HG02642 (cell line): Measurements from ENCODE around the gene KDM3B.
"Not testable (repeated sequence)": the region's sequence is repeated elsewhere in the genome, so short reads cannot be mapped to it uniquely, and the experiment has no call there.

Experiments
- ATAC-seq: cut with Tn5 transposase; IDR thresholded peaks from one replicate; pipeline ENCODE4 v1.9.1; 2021; ENCODE audit warnings: mild to moderate bottlenecking; ENCODE audit not compliant: unreplicated experiment, poor library complexity

Gene KDM3B

DNA sequence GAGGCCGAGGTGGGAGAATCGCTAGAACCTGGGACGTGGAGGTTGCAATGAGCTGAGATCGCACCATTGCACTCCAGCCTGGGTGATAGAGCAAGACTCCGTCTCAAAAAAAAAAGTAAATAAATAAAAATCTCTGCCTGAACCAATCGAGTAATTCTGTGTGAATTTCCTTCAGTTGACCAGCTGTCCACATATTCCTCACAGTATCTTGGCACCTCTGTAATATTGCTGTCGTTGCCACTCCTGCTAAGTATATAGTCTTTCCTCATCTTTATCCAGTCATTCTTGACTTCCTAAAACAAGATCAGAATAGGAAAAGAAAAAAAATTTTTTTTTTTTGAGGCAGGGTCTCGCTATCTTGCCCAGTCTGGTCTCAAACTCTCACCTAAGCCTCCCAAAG, 29.9 kb downstream of the KDM3B start:
- no peak for ATAC-seq

- no peak for ATAC-seq
Measured at GRCh38 chr5:138385660-138386059, 33.2 kb downstream of the KDM3B start.

- ATAC-seq: no peak
Measured at GRCh38 chr5:138386290-138386689, 33.8 kb downstream of the KDM3B start.

GRCh38 chr5:138389332-138389731, 36.8 kb downstream of the KDM3B start:
- ATAC-seq: no peak

- not testable (repeated sequence) for ATAC-seq
Measured at GRCh38 chr5:138389911-138390310, 37.4 kb downstream of the KDM3B start.

DNA sequence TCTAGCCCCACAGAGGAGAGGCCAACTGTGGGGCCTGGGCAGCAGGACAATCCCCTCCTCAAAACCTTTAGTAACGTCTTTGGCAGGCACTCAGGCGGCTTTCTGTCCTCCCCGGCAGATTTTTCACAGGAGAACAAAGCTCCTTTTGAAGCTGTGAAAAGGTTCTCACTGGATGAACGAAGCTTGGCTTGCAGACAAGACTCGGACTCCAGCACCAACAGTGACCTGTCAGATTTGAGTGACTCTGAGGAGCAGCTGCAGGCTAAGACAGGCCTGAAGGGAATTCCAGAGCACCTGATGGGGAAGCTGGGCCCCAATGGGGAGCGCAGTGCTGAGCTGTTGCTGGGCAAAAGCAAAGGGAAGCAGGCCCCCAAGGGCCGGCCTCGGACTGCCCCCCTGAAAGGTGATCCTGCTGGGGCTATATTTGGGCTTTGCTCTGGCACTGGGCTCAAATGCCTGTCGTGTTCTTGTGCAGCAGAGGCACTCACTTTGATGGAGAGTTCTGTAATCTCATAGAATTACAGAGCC, 39.4 kb downstream of the KDM3B start:
- no peak for ATAC-seq

DNA sequence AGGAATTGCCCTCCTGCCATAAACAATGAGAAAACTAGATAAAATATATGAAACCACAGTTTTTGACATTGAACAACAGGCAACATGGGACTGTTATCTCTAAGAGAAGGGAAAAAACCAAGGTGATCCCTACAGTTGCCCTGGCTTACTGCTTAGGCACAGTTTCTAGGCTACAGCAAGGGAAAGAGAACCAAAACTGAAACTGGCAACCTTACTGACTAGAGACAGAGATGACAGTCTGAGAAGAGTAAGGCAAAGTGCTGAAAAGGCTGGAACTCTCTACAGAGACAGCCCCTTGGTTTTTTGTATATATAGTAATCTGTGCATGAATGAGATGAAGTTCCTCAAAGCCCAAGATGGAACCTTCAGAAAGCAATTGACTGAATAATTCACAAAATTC, 50.2 kb downstream of the KDM3B start:
- peak; percentile 64 for ATAC-seq

DNA sequence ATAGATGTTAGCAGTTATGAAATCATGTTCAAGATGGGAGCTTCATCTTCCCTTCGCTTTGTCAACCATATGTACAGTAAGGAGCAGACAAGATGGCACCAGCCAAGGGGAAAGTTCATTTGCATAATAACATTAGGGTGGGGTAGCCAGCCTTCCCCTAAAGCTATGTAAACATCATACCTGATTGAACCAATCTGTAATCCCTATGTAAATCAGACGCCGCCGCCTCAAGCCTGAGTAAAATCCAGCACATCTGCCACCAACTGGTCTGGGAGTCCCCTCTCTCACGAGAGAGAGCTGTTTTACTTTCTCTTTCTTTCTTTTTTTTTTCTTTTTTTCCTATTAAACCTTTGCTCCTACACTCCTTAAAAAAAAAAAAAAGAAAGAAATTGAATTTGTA, 55.5 kb downstream of the KDM3B start:
- ATAC-seq: peak; percentile 76

DNA sequence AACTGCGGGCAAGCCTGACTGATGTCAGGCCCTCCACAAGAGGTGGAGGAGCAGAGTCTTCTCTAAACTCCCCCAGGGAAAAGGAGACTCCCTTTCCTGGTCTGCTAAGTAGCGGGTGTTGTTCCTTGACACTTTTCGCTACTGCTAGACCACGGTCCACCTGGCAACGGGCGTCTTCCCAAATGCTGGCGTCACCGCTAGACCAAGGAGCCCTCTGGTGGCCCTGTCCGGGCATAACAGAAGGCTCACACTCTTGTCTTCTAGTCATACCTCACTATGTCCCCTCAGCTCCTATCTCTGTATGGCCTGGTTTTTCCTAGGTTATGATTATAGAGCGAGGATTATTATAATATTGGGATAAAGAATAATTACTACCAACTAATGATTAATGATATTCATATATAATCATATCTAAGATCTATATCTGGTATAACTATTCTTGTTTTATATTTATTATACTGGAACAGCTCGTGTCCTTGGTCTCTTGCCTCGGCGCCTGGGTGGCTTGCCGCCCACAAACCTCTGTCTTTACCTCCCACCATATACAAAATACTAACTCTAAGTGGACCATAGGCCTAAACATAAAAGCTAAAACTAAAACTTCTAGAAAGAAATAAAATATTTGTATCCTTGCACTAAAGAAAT, 58.6 kb downstream of the KDM3B start:
- not testable (repeated sequence) for ATAC-seq

DNA sequence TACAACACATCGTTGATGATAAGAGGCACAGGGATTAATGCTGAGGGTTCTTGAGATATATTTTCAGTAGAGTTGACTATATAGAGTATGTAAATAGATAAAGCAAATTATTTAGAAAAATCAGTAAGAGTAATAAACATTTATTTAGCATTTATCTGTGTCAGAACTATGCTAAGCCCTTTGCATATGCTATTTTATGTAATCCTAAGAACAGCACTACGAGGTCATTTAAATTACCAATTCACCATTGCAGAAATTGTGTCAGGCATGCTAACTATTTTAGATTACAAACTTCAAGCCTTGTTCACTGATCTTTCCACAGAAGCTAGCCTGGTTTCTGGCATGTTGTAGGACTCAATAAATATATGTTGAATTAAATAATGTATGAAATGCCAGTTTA, 66.0 kb downstream of the KDM3B start:
- no peak for ATAC-seq

DNA sequence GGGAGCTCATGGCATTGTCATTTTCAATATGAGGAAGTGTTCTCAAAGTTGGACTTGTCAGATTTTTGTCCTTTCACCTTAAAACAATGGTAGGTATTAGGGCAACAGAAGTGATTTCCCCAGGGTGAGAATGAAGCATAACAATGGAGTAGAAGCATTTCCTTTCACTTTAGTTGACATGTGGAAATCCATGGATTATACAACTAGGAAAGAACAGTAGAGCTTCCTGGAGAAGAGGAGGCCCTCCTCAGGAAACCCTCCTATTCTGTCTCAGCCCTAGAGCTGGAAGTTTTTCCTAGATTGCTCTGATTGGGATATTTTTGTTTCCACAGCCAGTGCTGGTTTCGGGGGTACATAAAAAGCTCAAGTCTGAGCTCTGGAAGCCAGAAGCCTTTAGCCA, 72.6 kb downstream of the KDM3B start:
- no peak for ATAC-seq

DNA sequence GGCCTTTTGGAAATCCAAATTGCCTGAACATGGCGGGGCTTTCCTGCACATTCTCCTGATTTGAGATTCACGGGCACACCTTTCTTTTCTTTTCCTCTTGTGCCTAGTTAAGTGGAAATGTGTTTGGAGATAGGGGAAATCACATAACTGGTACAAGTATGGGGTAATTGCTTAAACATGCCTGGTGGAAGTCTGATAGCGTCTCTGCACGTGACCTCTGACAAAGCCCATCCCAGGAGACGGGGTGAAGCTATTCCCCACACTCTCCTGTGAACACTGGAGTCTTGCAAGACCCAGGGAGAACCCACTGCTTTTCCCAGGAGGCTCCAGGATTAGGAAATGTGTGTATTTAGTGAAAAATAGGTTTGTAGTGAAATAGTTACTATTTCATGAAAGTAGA, 83.5 kb downstream of the KDM3B start:
- no peak for ATAC-seq

DNA sequence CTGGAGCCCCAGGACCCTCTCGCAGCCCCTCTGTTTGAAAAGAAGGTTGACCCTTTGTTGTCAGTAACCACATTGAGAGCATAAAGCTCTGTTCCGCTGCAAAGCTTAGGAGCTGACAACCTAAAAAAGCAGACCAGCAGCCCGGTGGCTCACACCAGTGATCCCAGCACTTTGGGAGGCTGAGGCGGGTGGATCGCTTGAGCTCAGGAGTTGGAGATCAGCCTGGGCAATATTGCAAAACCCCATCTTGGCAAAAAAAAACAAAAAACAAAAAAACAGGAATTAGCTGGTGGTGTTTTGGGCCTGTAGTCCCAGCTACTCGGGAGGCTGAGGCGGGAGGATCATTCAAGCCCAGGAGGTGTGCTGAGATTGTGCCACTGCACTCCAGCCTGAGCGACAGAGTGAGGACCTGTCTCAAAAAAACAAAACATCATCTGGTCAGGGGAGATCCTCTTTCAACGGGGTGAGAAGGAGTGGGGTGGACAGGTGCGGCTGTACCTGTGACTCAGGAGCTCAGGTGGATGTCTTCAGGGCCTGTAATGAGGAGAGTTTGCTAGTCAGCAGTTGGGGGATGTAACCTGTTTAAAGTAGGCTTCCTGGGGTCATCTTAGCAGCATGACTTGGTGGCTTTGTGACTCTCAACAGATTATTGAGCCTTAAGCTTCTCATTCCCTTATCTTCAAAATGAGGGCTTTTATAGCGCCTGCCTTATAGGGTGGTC, 85.7 kb downstream of the KDM3B start:
- no peak for ATAC-seq

DNA sequence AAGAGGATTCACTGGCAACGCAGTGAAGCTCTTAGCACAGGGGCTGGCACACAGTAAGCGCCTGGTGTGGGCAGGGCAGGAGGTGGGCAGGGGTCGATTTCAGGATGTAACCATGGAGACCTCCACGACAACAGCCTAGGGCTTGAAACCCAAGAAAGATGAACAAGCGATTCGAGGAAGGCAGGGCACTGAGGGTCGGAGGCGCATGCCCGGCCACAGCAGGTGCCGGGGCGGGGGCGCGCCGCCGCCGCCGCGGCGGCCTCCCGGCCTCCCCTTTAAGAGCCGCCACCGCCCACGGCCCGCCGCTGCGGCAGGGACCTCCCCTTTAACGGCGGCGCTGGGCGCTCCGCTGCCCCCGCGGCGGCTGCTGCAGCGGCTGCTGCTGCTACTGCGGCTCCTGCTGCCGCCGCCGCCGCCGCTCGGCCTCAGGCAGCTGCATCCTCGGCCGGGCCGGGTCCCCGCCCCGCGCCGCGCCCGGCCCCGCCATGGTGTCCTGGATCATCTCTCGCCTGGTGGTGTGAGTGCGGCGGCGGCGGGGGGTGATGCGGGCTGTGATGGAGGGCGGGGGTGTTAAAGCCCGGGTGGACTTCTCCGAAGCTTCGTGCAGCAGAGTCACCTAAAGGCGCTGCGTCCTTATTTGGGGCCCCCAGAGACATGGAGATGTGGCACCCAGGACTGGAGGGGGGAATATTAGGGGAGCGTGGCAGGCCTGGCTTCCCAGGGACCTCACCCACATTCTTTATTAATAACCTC, 86.4 kb downstream of the KDM3B start, which contains the start of gene REEP2:
REEP2 (plus strand) TSS at position 334 of the 753 bp plus-strand sequence; CDS start at position 486, 152 bp downstream.
- peak; percentile 67 for ATAC-seq

DNA sequence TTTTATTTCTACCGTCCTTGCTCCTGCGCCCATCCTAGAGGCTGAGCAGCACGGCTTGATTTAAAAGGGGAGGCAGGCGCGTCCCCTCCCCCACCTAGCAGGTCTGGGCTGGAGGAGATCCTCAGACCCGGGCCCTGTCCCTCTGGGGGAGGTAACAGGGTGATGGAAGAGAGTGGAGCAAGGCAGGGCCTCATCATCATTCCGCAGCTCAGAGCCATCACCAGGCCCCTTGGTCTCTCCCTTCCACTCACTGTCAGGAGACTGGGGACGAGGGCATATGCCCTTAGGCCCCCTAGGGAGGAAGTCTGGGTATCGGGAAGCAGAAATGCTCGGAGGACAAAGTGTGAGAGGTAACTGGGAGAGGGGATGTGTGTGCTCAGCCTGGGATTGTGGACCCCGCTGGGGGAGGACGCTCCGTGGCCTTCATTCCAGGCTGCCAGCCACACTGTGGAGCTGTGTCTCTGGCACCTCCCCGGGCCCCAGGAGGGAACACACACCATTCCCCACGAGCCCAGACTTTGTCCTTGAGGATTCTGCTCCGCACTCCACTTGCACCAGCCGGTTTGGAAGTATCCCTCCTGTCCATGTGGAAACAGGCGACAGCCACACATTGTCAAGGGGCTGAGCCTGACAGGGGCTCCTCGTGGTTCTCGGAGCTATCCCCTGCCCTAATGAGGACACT, 87.1 kb downstream of the KDM3B start:
- no peak for ATAC-seq

GRCh38 chr5:138440159-138441073, 87.9 kb downstream of the KDM3B start:
- ATAC-seq: no peak

DNA sequence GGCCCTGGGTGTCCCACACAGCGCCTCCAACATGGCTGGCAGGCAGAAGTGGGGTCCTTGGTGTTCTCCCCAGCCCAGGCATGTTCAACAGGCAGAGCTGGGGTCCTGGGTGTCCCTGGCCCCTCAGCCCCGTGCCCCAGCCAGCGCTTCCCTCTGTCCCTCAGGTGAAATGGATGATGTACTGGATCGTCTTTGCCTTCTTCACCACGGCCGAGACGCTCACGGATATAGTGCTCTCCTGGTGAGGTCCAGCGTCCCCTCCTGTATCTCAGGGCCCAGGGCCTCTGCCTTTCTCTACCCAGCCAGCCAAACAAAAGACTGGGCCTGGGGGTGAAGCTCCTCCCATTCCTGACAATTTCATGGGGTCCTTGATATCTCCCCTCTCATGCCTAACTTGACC, 88.7 kb downstream of the KDM3B start:
- ATAC-seq: no peak

GRCh38 chr5:138444078-138444773, 91.7 kb downstream of the KDM3B start:
- no peak for ATAC-seq
